DMS 273 treated with DMSO at 0.1 percent for 48 hours (cell line): ENCODE measurements around the gene PCAT6.
"Not testable (repeated sequence)": the region's sequence is repeated elsewhere in the genome, so short reads cannot be mapped to it uniquely, and the experiment has no call there.

Source experiments
- DNase-seq: peaks from one replicate; lab custom pipeline; 2025; lab: John Stamatoyannopoulos, UW

PCAT6 gene

GRCh38 chr1:202807451-202807925 is 3.3 kb upstream of the PCAT6 start:
- no peak for DNase-seq

- DNase-seq, result no peak
Observed at GRCh38 chr1:202807926-202808757, 2.6 kb upstream of the PCAT6 start, which contains the start of gene KDM5B. Gene KDM5B, minus strand, starts transcription at chr1:202808421. Its CDS starts 116 bp downstream, at chr1:202808305.

GRCh38 chr1:202809597-202810159 is 1.1 kb upstream of the PCAT6 start:
- no peak for DNase-seq

- no peak for DNase-seq
Observed at GRCh38 chr1:202810193-202810614, 550 bp upstream of the PCAT6 start.

GRCh38 chr1:202811296-202812175 is 782 bp downstream of the PCAT6 start:
- no peak for DNase-seq

GRCh38 chr1:202812176-202813026 is 1.6 kb downstream of the PCAT6 start:
- DNase-seq, result no peak

GRCh38 chr1:202815120-202815519 is 4.4 kb downstream of the PCAT6 start:
- no peak for DNase-seq

- no peak for DNase-seq
Observed at GRCh38 chr1:202818819-202819218, 8.1 kb downstream of the PCAT6 start.

- DNase-seq, result no peak
Observed at GRCh38 chr1:202821467-202821866, 10.7 kb downstream of the PCAT6 start.

- no peak for DNase-seq
Observed at GRCh38 chr1:202825748-202826147, 15.0 kb downstream of the PCAT6 start.

GRCh38 chr1:202829223-202829622 is 18.5 kb downstream of the PCAT6 start:
- DNase-seq, result not testable (repeated sequence)

GRCh38 chr1:202831906-202832305 is 21.2 kb downstream of the PCAT6 start:
- DNase-seq, result no peak

GRCh38 chr1:202834771-202835547 is 24.2 kb downstream of the PCAT6 start:
- DNase-seq, result no peak

- no peak for DNase-seq
Observed at GRCh38 chr1:202835548-202836072, 24.9 kb downstream of the PCAT6 start.

- no peak for DNase-seq
Observed at GRCh38 chr1:202836623-202837403, 26.1 kb downstream of the PCAT6 start.

GRCh38 chr1:202837746-202838262 is 27.1 kb downstream of the PCAT6 start:
- DNase-seq, result no peak

- DNase-seq, result no peak
Observed at GRCh38 chr1:202843081-202843480, 32.3 kb downstream of the PCAT6 start.

GRCh38 chr1:202844259-202844658 is 33.5 kb downstream of the PCAT6 start:
- no peak for DNase-seq

GRCh38 chr1:202844935-202845334 is 34.2 kb downstream of the PCAT6 start:
- DNase-seq, result no peak
